Transverse colon (tissue), 4 donors: Measurements from ENCODE around the gene CDKN1B. TPM values are rescaled to one million over a fixed set of nuclear protein-coding genes. Genes with fewer than 3 reads are reported as not detected.

Source experiments
- DNase-seq: peaks from one replicate; pipeline ENCODE4 v3.0.0-alpha.2; 2019
- H3K27ac ChIP-seq, 4 donors: fragments of 200-600 bp; sonication (generic); 2 replicates each; pipeline ENCODE4 v1.5.1; 2016 to 2018; ENCODE audit warnings: inconsistent platforms in 4 of 4
- H3K27me3 ChIP-seq: fragments of 200-600 bp; sonication (generic); 2 replicates; pipeline ENCODE4 v1.5.1; 2017; ENCODE audit warnings: inconsistent platforms
- H3K36me3 ChIP-seq, 4 donors: fragments of 200-600 bp; sonication (generic); 2 replicates each; pipeline ENCODE4 v1.5.1; 2017 to 2019; ENCODE audit warnings: inconsistent platforms in 4 of 4
- H3K4me1 ChIP-seq, 4 donors: fragments of 200-600 bp; sonication (generic); 2 replicates each; pipeline ENCODE4 v1.5.1; 2017 to 2020; ENCODE audit warnings: inconsistent platforms in 4 of 4
- H3K4me3 ChIP-seq, 4 donors: fragments of 200-600 bp; sonication (generic); 1 replicate in 1 of 4; 2 replicates in 3 of 4; pipeline versions ENCODE4 v1.5.1 to v1.6.1; 2017 to 2019; ENCODE audit warnings: inconsistent platforms in 4 of 4
- H3K9me3 ChIP-seq, 2 donors: fragments of 200-600 bp; sonication (generic); 2 replicates each; pipeline ENCODE4 v1.5.1; 2017 to 2019; ENCODE audit warnings: inconsistent platforms in 2 of 2
- CTCF ChIP-seq, 5 experiments: fragments of 200-600 bp in 3 of 5; fragments of 450-650 bp in 2 of 5; sonication (generic) in 3 of 5; IDR thresholded peaks; 1 replicate in 2 of 5; 2 replicates in 3 of 5; pipeline ENCODE4 v1.5.1; 2016 to 2017; ENCODE audit warnings: antibody characterized with exemption in 5 of 5, inconsistent platforms in 3 of 5, mild to moderate bottlenecking in 2 of 5, moderate library complexity in 1 of 5
- EP300 ChIP-seq: sonication (generic); formaldehyde crosslinking; IDR thresholded peaks from one replicate; pipeline ENCODE4 v1.6.1; 2017; ENCODE audit warnings: antibody characterized with exemption, low read depth
- POLR2A ChIP-seq: fragments of 450-650 bp; IDR thresholded peaks from one replicate; pipeline ENCODE4 v1.6.1; 2016; ENCODE audit warnings: antibody characterized with exemption, mild to moderate bottlenecking, moderate library complexity
- POLR2AphosphoS5 ChIP-seq, 3 donors: sonication (generic); formaldehyde crosslinking; IDR thresholded peaks; one replicate each; pipeline ENCODE4 v1.6.1; 2016; ENCODE audit warnings: antibody characterized with exemption in 3 of 3
- WGBS, 2 donors: methylation state at CpG; one replicate each; pipeline ENCODE4 v1.1.5; 2018; ENCODE audit warnings: low coverage in 1 of 2; 5-methylcytosine and 5-hydroxymethylcytosine counted together
- in situ Hi-C, 4 donors: fragments of 200-750 bp; cut with MboI; loops; one replicate each; pipeline versions ENCODE4 v1.15.0 to v1.15.1; 2017; ENCODE audit warnings: low sequenced_read_pairs in 3 of 4, low pct_ligation_motif_present in 1 of 4, low pct_unique_long_range_greater_than_20kb in 1 of 4
- intact Hi-C: fragments of 100-400 bp; cut with DNase I; formaldehyde crosslinking; loops from one replicate; pipeline ENCODE4 v1.15.1; 2023; ENCODE audit warnings: low total_unique reads
- total RNA-seq, 4 donors: library from RNA; depleted of rRNA; stranded (reverse); fragments of >200 nt; gene quantifications; one replicate each; pipeline ENCODE4 v1.1.0, GENCODE V29; 2016

The CDKN1B gene
- total RNA-seq, 4 donors from 2014 or later = 14.1 to 58.3 (median 54.1) TPM

GRCh38 chr12:12714276-12715021 lies 2.7 kb upstream of the CDKN1B start:
- in situ Hi-C loops = loop anchor here in 1 of 4 donors (25.0 kb wide), 1 partner anchor 327 kb away; no protein-coding TSS in a partner anchor
- DNase-seq = peak; percentile 77
- intact Hi-C loops = loop anchor here (5.0 kb wide), 1 partner anchor 152 kb away; the partner anchor contains the start of gene DUSP16
- no peaks in the 10 kb centered on the region for H3K27me3 ChIP-seq
- peaks cover 0 to 5% (median 0%) of the 10 kb centered on the region in 4 donors for H3K36me3 ChIP-seq
- no peaks in the 10 kb centered on the region for H3K9me3 ChIP-seq
- peak overlapping the region; percentile 15 to 99 (median 30) for H3K4me3 ChIP-seq
- peak overlapping the region; percentile 99 to 100 (median 100) for H3K27ac ChIP-seq
- H3K4me1 ChIP-seq = peaks cover 24 to 34% (median 33%) of the 10 kb centered on the region in 4 donors
- 5 to 20% methylated on average over 2 to 23 of the region's 23 CpGs for WGBS, 2 donors
- TF ChIP-seq POLR2A = peak; percentile 81
- peak; percentile 78 to 86 (median 81) for TF ChIP-seq POLR2AphosphoS5 (IDR thresholded peaks at IDR 0.05)
- TF ChIP-seq EP300 = no peak
- TF ChIP-seq CTCF (IDR thresholded peaks at IDR 0.05) = peak in 2 of 5 experiments; percentile 13 to 29

- H3K4me3 ChIP-seq = peak overlapping the region in 1 of 4 donors; percentile 99
- no peaks in the 10 kb centered on the region for H3K27me3 ChIP-seq
- TF ChIP-seq POLR2AphosphoS5 (IDR thresholded peaks at IDR 0.05) = no peak
- no peak for TF ChIP-seq EP300
- no peak for TF ChIP-seq CTCF (IDR thresholded peaks at IDR 0.05)
- TF ChIP-seq POLR2A = no peak
- peaks cover 0 to 5% (median 2%) of the 10 kb centered on the region in 4 donors for H3K36me3 ChIP-seq
- in situ Hi-C loops (loop anchor here in 1 of 4 donors (25.0 kb wide), 1 partner anchor 328 kb away; no protein-coding TSS in a partner anchor), intact Hi-C loops (loop anchor here (5.0 kb wide), 1 partner anchor 153 kb away; the partner anchor contains the start of gene DUSP16)
- peak overlapping the region; percentile 99 to 100 (median 100) for H3K27ac ChIP-seq
- H3K4me1 ChIP-seq = peaks cover 24 to 40% (median 37%) of the 10 kb centered on the region in 4 donors
- no peaks in the 10 kb centered on the region for H3K9me3 ChIP-seq
- DNase-seq = no peak
These were observed 2.1 kb upstream of the CDKN1B start for GRCh38 chr12:12715128-12715458.

- Histone ChIP-seq H3K36me3 (peaks cover 0 to 8% (median 3%) of the 10 kb centered on the region in 4 donors), H3K4me1 (peaks cover 28 to 45% (median 42%) of the 10 kb centered on the region in 4 donors), H3K27me3 (no peaks in the 10 kb centered on the region), H3K9me3 (no peaks in the 10 kb centered on the region), H3K27ac (peak overlapping the region; percentile 99 to 100 (median 100)), H3K4me3 (peak overlapping the region in 2 of 4 donors; percentile 92 to 99)
- WGBS, 2 donors = 15 to 18% methylated on average over 2 to 10 of the region's 10 CpGs
- TF ChIP-seq EP300 (no peak), POLR2AphosphoS5 (IDR thresholded peaks at IDR 0.05) (peak in 1 of 3 donors; percentile 63), POLR2A (peak; percentile 40), CTCF (IDR thresholded peaks at IDR 0.05) (no peak)
- in situ Hi-C loops (loop anchor here in 1 of 4 donors (25.0 kb wide), 1 partner anchor 328 kb away; no protein-coding TSS in a partner anchor), intact Hi-C loops (loop anchor here (5.0 kb wide), 1 partner anchor 153 kb away; the partner anchor contains the start of gene DUSP16)
- DNase-seq = peak; percentile 62
These were observed 1.6 kb upstream of the CDKN1B start for GRCh38 chr12:12715459-12716150.
